Right lobe of liver (tissue), 6 donors: ENCODE measurements around the gene CRBN. TPM values are rescaled to one million over a fixed set of nuclear protein-coding genes. Genes with fewer than 3 reads are reported as not detected.

Source experiments
- ATAC-seq, 4 donors: fragments of 200-7000 bp; cut with Tn5 transposase; one replicate each; pipeline ENCODE4 v1.9.1; 2020; ENCODE audit warnings: mild to moderate bottlenecking in 4 of 4, moderate library complexity in 4 of 4
- DNase-seq, 3 donors: peaks; one replicate each; pipeline ENCODE4 v3.0.0-alpha.2; 2020
- H3K27ac ChIP-seq, 3 donors: fragments of 200-600 bp; one replicate each; pipeline ENCODE4 v1.8.0; 2022
- H3K27me3 ChIP-seq, 2 donors: fragments of 200-600 bp; one replicate each; pipeline ENCODE4 v1.8.0; 2022
- H3K36me3 ChIP-seq, 4 donors: fragments of 200-600 bp; sonication (generic) in 1 of 4; one replicate each; pipeline versions ENCODE4 v1.5.1 to v1.8.0; 2017 to 2022; ENCODE audit warnings: control low read depth in 1 of 4
- H3K4me1 ChIP-seq, 4 donors: fragments of 200-600 bp; sonication (generic) in 1 of 4; one replicate each; pipeline versions ENCODE4 v1.5.1 to v1.8.0; 2017 to 2022; ENCODE audit warnings: control low read depth in 1 of 4
- H3K4me3 ChIP-seq, 3 donors: fragments of 200-600 bp; one replicate each; pipeline ENCODE4 v1.8.0; 2022
- H3K9me3 ChIP-seq, 4 donors: fragments of 200-600 bp; sonication (generic) in 1 of 4; one replicate each; pipeline versions ENCODE4 v1.5.1 to v1.8.0; 2017 to 2022; ENCODE audit warnings: control low read depth in 1 of 4
- POLR2A ChIP-seq: fragments of 450-650 bp; IDR thresholded peaks from one replicate; pipeline ENCODE4 v1.6.1; 2017; ENCODE audit warnings: antibody characterized with exemption, mild to moderate bottlenecking
- WGBS: methylation state at CpG from one replicate; pipeline ENCODE4 v1.1.6; 2018; ENCODE audit warnings: low coverage, low lambda C conversion rate; ENCODE audit not compliant: insufficient coverage; ENCODE audit errors: missing lambda C conversion rate; 5-methylcytosine and 5-hydroxymethylcytosine counted together
- intact Hi-C, 2 donors: fragments of 100-400 bp; cut with DNase I; formaldehyde crosslinking; loops; one replicate each; pipeline versions ENCODE4 v1.11.2 to v1.14.1; 2022
- total RNA-seq, 6 experiments: library from RNA; depleted of rRNA in 2 of 6; stranded (reverse); fragments of >200 nt in 2 of 6; fragmentation: NEBNext Ultra II Directional in 3 of 6; extraction: Animal tissue kit (Norgen Biotek cat#: 25700) in 3 of 6; gene quantifications; one replicate each; pipeline versions ENCODE4 v1.1.0 to v1.2.4, GENCODE V29; 2016 to 2023
- TF ChIP-seq, protein P1 (sequence below), 4 donors: fragments of 200-600 bp in 3 of 4; fragments of 450-650 bp in 1 of 4; IDR thresholded peaks; one replicate each; pipeline versions ENCODE4 v1.5.1 to v1.8.0; 2016 to 2022; ENCODE audit warnings: antibody characterized with exemption in 4 of 4, mild to moderate bottlenecking in 2 of 4
- donor health status: DM: no; HTN: yes; CAD: no.
- donor health status: DM: no; HTN: no; CAD: no.
- donor health status: DM: no; HTN: no; CAD: no.
- donor health status: DM: no; HTN: yes; CAD: no.
- donor health status: DM: no; HTN: yes; CAD: no.

The CRBN gene
- total RNA-seq, 6 experiments from 2014 or later: 21.7 to 32.3 (median 24.1) TPM

DNA sequence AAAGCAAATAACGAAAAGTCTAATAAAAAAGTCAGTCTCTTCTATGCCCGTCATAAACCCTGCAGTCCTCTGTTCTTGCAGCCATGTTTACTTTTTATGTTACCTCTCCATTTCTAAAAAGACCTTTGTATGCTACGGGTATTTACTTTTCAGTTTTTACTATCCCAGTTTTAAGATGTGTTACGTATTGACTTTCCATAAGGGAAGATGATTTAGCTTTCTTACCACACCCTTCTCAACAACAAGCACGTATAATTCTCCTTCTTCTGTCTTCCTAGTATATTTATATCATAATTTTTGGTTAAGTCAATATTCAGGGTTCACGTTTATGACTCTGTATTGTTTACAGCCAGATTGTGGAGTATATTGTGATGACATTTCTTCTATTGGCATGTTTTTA lies 42.0 kb downstream of the CRBN start:
- peaks cover 0 to 48% (median 11%) of the 10 kb centered on the region in 4 donors for H3K36me3 ChIP-seq
- ATAC-seq: no peak
- no peaks in the 10 kb centered on the region for H3K4me1 ChIP-seq
- intact Hi-C loops: no loop called here
- H3K9me3 ChIP-seq: no peaks in the 10 kb centered on the region
- DNase-seq: no peak
- TF ChIP-seq, protein P1, sequence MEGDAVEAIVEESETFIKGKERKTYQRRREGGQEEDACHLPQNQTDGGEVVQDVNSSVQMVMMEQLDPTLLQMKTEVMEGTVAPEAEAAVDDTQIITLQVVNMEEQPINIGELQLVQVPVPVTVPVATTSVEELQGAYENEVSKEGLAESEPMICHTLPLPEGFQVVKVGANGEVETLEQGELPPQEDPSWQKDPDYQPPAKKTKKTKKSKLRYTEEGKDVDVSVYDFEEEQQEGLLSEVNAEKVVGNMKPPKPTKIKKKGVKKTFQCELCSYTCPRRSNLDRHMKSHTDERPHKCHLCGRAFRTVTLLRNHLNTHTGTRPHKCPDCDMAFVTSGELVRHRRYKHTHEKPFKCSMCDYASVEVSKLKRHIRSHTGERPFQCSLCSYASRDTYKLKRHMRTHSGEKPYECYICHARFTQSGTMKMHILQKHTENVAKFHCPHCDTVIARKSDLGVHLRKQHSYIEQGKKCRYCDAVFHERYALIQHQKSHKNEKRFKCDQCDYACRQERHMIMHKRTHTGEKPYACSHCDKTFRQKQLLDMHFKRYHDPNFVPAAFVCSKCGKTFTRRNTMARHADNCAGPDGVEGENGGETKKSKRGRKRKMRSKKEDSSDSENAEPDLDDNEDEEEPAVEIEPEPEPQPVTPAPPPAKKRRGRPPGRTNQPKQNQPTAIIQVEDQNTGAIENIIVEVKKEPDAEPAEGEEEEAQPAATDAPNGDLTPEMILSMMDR (IDR thresholded peaks at IDR 0.05): no peak
- TF ChIP-seq POLR2A: no peak
- 92% methylated on average over 6 of the region's 6 CpGs for WGBS
- no peak overlapping the region for H3K27ac ChIP-seq
- no peaks in the 10 kb centered on the region for H3K27me3 ChIP-seq
- H3K4me3 ChIP-seq: no peak overlapping the region

DNA sequence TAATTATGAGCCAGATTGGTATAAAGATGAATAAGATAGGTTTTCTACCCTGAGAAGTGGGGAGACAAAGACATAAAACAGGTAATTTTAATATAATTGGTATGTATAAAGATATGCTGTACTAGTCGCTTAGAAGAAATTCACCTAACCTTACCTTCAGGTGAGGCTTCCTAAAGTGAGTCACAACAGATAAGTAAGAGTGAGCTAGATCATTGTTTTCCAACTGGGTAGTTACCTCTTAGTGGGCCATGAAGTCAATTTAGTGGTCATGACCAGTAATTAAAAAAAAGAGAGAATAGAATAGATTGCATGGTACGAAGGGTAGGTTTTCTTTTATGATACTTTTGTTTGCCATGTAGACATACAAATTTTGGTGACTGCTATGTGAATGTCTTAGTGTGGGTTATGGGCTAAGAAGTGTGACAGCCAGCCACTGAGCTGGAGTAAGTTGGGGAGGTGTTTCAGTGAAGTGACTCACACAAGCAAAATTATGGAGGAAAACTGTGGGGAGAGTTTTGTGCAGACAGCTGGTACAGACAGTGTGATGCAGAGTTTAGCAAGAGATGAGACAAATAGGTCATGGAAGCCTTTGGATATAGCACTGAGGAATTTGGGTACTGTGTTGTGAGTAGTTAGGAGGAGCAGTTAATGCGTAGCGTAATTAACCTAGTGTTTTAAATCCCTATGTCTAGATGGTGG lies 44.6 kb downstream of the CRBN start:
- TF ChIP-seq POLR2A: no peak
- TF ChIP-seq, protein P1 (IDR thresholded peaks at IDR 0.05): no peak
- peaks cover 0 to 35% (median 7%) of the 10 kb centered on the region in 4 donors for H3K36me3 ChIP-seq

DNA sequence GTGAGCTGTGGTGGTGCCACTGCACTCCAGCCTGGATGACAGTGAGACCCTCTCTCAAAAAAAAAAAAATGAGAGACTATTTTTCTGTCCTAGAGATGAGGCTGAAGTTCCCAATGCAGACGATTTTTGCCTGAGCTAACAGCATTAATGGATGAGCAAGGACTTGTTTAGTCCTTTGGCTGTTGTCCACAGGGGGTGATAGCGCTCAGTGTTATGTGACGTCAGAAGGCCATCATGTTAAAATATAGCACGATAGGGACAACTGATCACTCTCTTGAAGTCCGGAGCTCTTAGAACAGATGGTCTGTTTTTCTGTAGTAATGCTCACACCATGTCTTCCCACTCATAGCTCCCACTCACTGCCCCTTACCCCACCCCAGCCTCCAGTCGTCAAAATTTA lies 46.0 kb downstream of the CRBN start:
- intact Hi-C loops: no loop called here
- H3K27ac ChIP-seq: no peak overlapping the region
- TF ChIP-seq POLR2A: no peak
- TF ChIP-seq, protein P1 (IDR thresholded peaks at IDR 0.05): no peak
- no peaks in the 10 kb centered on the region for H3K27me3 ChIP-seq
- H3K4me1 ChIP-seq: no peaks in the 10 kb centered on the region
- no peaks in the 10 kb centered on the region for H3K9me3 ChIP-seq
- DNase-seq (no peak), ATAC-seq (no peak)
- H3K36me3 ChIP-seq: peaks cover 0 to 32% (median 7%) of the 10 kb centered on the region in 4 donors
- WGBS: 82% methylated on average over 6 of the region's 6 CpGs
- no peak overlapping the region for H3K4me3 ChIP-seq

More for the DNA sequence above, 44.6 kb downstream of the CRBN start:
- intact Hi-C loops: no loop called here
- ATAC-seq (no peak), DNase-seq (no peak)
- H3K4me3 ChIP-seq: no peak overlapping the region
- no peaks in the 10 kb centered on the region for H3K4me1 ChIP-seq
- H3K27ac ChIP-seq: no peak overlapping the region
- no peaks in the 10 kb centered on the region for H3K9me3 ChIP-seq
- H3K27me3 ChIP-seq: no peaks in the 10 kb centered on the region
- WGBS: 96% methylated on average over 4 of the region's 4 CpGs

DNA sequence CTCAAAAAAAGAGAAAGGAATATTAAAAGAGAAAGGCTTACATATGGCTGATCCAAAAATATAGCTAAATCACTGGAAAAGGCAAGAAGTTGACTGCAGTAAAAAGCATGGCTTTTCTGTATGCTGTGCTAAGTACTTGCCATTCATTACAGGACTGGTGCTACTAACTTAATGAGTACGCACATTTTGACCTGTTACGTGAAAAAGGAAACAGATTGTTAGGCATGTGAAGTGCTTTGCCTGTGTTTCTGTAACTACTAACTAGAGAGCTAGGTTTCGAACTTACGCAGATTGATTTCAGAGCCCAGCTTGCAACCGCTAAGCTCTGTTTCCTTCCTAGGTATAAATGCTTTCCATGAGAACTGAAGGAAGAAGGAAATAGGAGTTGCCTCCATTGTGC lies 49.9 kb downstream of the CRBN start:
- peaks cover 0 to 7% (median 0%) of the 10 kb centered on the region in 4 donors for H3K4me1 ChIP-seq
- intact Hi-C loops: no loop called here

More for the DNA sequence above, 49.9 kb downstream of the CRBN start:
- Histone ChIP-seq H3K36me3 (peaks cover 0 to 21% (median 4%) of the 10 kb centered on the region in 4 donors), H3K4me3 (no peak overlapping the region), H3K9me3 (no peaks in the 10 kb centered on the region), H3K27ac (no peak overlapping the region), H3K27me3 (no peaks in the 10 kb centered on the region)
- 72% methylated on average over 5 of the region's 5 CpGs for WGBS
- DNase-seq: no peak
- TF ChIP-seq, protein P1 (IDR thresholded peaks at IDR 0.05): no peak
- TF ChIP-seq POLR2A: no peak
- no peak for ATAC-seq
